ENCODE measurements around the gene NSG2.

The NSG2 gene

GRCh38 chr5:174047472-174048099 lies 2.1 kb downstream of the NSG2 start:
- TF ChIP-seq GATA1 (IDR thresholded peaks at IDR 0.05; ENCODE audit: low read depth, low read length) (no peak), POLR2A (IDR thresholded peaks at IDR 0.05; ENCODE audit: low read length) (no peak)
- no peak for DNase-seq

- TF ChIP-seq POLR2A (IDR thresholded peaks at IDR 0.05; ENCODE audit: low read length), result no peak
- TF ChIP-seq GATA1 (IDR thresholded peaks at IDR 0.05; ENCODE audit: low read depth, low read length), result no peak
- no peak for DNase-seq
Observed at GRCh38 chr5:174052636-174053035, 7.1 kb downstream of the NSG2 start.

- DNase-seq, result no peak
- TF ChIP-seq POLR2A (IDR thresholded peaks at IDR 0.05; ENCODE audit: low read length), result no peak
- no peak for TF ChIP-seq GATA1 (IDR thresholded peaks at IDR 0.05; ENCODE audit: low read depth, low read length)
Observed at GRCh38 chr5:174053905-174054304, 8.4 kb downstream of the NSG2 start.

GRCh38 chr5:174056064-174056847 lies 10.8 kb downstream of the NSG2 start:
- no peak for TF ChIP-seq POLR2A (IDR thresholded peaks at IDR 0.05; ENCODE audit: low read length)
- TF ChIP-seq GATA1 (IDR thresholded peaks at IDR 0.05; ENCODE audit: low read depth, low read length), result no peak
- peak in 1 of 2 experiments; percentile 3 for DNase-seq

GRCh38 chr5:174057206-174057605 lies 11.7 kb downstream of the NSG2 start:
- no peak for DNase-seq

GRCh38 chr5:174058433-174059122 lies 13.1 kb downstream of the NSG2 start:
- DNase-seq, result no peak
- TF ChIP-seq POLR2A (IDR thresholded peaks at IDR 0.05; ENCODE audit: low read length) (no peak), GATA1 (IDR thresholded peaks at IDR 0.05; ENCODE audit: low read depth, low read length) (no peak)

More at GRCh38 chr5:174057206-174057605, 11.7 kb downstream of the NSG2 start:
- TF ChIP-seq GATA1 (IDR thresholded peaks at IDR 0.05; ENCODE audit: low read depth, low read length) (no peak), POLR2A (IDR thresholded peaks at IDR 0.05; ENCODE audit: low read length) (no peak)

- TF ChIP-seq POLR2A (IDR thresholded peaks at IDR 0.05; ENCODE audit: low read length) (no peak), GATA1 (IDR thresholded peaks at IDR 0.05; ENCODE audit: low read depth, low read length) (no peak)
- no peak for DNase-seq
Observed at GRCh38 chr5:174059247-174059646, 13.7 kb downstream of the NSG2 start.

GRCh38 chr5:174063082-174063756 lies 17.7 kb downstream of the NSG2 start:
- DNase-seq, result no peak
- TF ChIP-seq GATA1 (IDR thresholded peaks at IDR 0.05; ENCODE audit: low read depth, low read length) (no peak), POLR2A (IDR thresholded peaks at IDR 0.05; ENCODE audit: low read length) (no peak)

GRCh38 chr5:174064171-174064570 lies 18.7 kb downstream of the NSG2 start:
- DNase-seq, result no peak
- TF ChIP-seq GATA1 (IDR thresholded peaks at IDR 0.05; ENCODE audit: low read depth, low read length) (no peak), POLR2A (IDR thresholded peaks at IDR 0.05; ENCODE audit: low read length) (no peak)

- no peak for DNase-seq
- no peak for TF ChIP-seq GATA1 (IDR thresholded peaks at IDR 0.05; ENCODE audit: low read depth, low read length)
- TF ChIP-seq POLR2A (IDR thresholded peaks at IDR 0.05; ENCODE audit: low read length), result no peak
Observed at GRCh38 chr5:174065528-174066197, 20.2 kb downstream of the NSG2 start.

GRCh38 chr5:174067499-174067898 lies 22.0 kb downstream of the NSG2 start:
- TF ChIP-seq GATA1 (IDR thresholded peaks at IDR 0.05; ENCODE audit: low read depth, low read length), result no peak
- TF ChIP-seq POLR2A (IDR thresholded peaks at IDR 0.05; ENCODE audit: low read length), result no peak
- DNase-seq, result no peak

- no peak for DNase-seq
- TF ChIP-seq POLR2A (IDR thresholded peaks at IDR 0.05; ENCODE audit: low read length) (no peak), GATA1 (IDR thresholded peaks at IDR 0.05; ENCODE audit: low read depth, low read length) (no peak)
Observed at GRCh38 chr5:174071484-174071883, 26.0 kb downstream of the NSG2 start.

- TF ChIP-seq GATA1 (IDR thresholded peaks at IDR 0.05; ENCODE audit: low read depth, low read length) (no peak), POLR2A (IDR thresholded peaks at IDR 0.05; ENCODE audit: low read length) (no peak)
- no peak for DNase-seq
Observed at GRCh38 chr5:174073122-174073660, 27.7 kb downstream of the NSG2 start.

Data from erythroblast (primary cell).